Measurements from ENCODE around the gene PLAC9. TPM values are rescaled to one million over a fixed set of nuclear protein-coding genes. Genes with fewer than 3 reads are reported as not detected.

PLAC9 gene
- total RNA-seq, 1 experiment from 2014 or later, result not detected

GRCh38 chr10:80158126-80158525, 25.6 kb downstream of the PLAC9 start:
- Histone ChIP-seq H3K4me1 (ENCODE audit: control insufficient read depth, insufficient read depth, low read length) (peaks cover 23% of the 10 kb centered on the region), H3K27me3 (ENCODE audit: control insufficient read depth, insufficient read depth, low read length) (no peaks in the 10 kb centered on the region), H3K27ac (ENCODE audit: low read length) (peak overlapping the region; percentile 78), H3K9me3 (ENCODE audit: control insufficient read depth, insufficient read depth, low read depth, low read length) (no peaks in the 10 kb centered on the region), H3K4me3 (ENCODE audit: low read depth in 2 of 2, low read length in 2 of 2) (no peak overlapping the region), H3K36me3 (ENCODE audit: control insufficient read depth, insufficient read depth, low read length) (peaks cover 14% of the 10 kb centered on the region; the same call in 1 of the 2 replicates)
- intact Hi-C loops (cut with micrococcal nuclease; ENCODE audit: unreplicated experiment), result no loop called here
- TF ChIP-seq REST (IDR thresholded peaks at IDR 0.05; ENCODE audit: insufficient read depth in 1 of 2, low read depth in 2 of 2, low read length in 1 of 2) (no peak), CTCF (IDR thresholded peaks at IDR 0.05) (no peak), TCF7L2 (IDR thresholded peaks at IDR 0.05; ENCODE audit: low read depth, low read length) (no peak), POLR2AphosphoS5 (IDR thresholded peaks at IDR 0.05; ENCODE audit: low read depth, low read length) (no peak), SIN3A (IDR thresholded peaks at IDR 0.05; ENCODE audit: borderline replicate concordance, insufficient read depth, low read depth, low read length) (no peak)
- DNase-seq (ENCODE audit: low read depth, low spot score) (no peak), ATAC-seq (no peak)
- CTCF ChIA-PET, result no interaction called here
- POLR2A ChIA-PET, result interaction anchor here (0.6 kb wide), 1 partner anchor 50 kb away, joined by 6 read pairs; no protein-coding TSS in a partner anchor
- no TSS peak for BruUV-seq (replicated peaks)
- in situ Hi-C loops (cut with HindIII; ENCODE audit: low pct_unique_long_range_greater_than_20kb, low sequenced_read_pairs), result no loop called here

- no TSS peak for BruUV-seq (replicated peaks)
- Histone ChIP-seq H3K27ac (ENCODE audit: low read length) (peak overlapping the region; percentile 80), H3K9me3 (ENCODE audit: control insufficient read depth, insufficient read depth, low read depth, low read length) (no peaks in the 10 kb centered on the region), H3K27me3 (ENCODE audit: control insufficient read depth, insufficient read depth, low read length) (no peaks in the 10 kb centered on the region), H3K4me3 (ENCODE audit: low read depth in 2 of 2, low read length in 2 of 2) (no peak overlapping the region), H3K36me3 (ENCODE audit: control insufficient read depth, insufficient read depth, low read length) (peaks cover 13% of the 10 kb centered on the region; the same call in 1 of the 2 replicates), H3K4me1 (ENCODE audit: control insufficient read depth, insufficient read depth, low read length) (peaks cover 28% of the 10 kb centered on the region)
- intact Hi-C loops (cut with micrococcal nuclease; ENCODE audit: unreplicated experiment), result no loop called here
- ChIA-PET POLR2A (no interaction called here), CTCF (interaction anchor here (0.5 kb wide), 1 partner anchor 95 kb away, joined by 4 read pairs; no protein-coding TSS in a partner anchor)
- TF ChIP-seq TCF7L2 (IDR thresholded peaks at IDR 0.05; ENCODE audit: low read depth, low read length) (peak; percentile 48; the same call in 1 of the 2 replicates), SIN3A (IDR thresholded peaks at IDR 0.05; ENCODE audit: borderline replicate concordance, insufficient read depth, low read depth, low read length) (peak; percentile 87; the same call in 1 of the 2 replicates), CTCF (IDR thresholded peaks at IDR 0.05) (no peak), REST (IDR thresholded peaks at IDR 0.05; ENCODE audit: insufficient read depth in 1 of 2, low read depth in 2 of 2, low read length in 1 of 2) (0 out of 4 replicates have a peak, but pooled peaks of 1 of the 2 experiments have one; percentile 26), POLR2AphosphoS5 (IDR thresholded peaks at IDR 0.05; ENCODE audit: low read depth, low read length) (peak; percentile 78; the same call in 1 of the 2 replicates)
- in situ Hi-C loops (cut with HindIII; ENCODE audit: low pct_unique_long_range_greater_than_20kb, low sequenced_read_pairs), result no loop called here
- DNase-seq (ENCODE audit: low read depth, low spot score) (peak; percentile 92), ATAC-seq (peak; percentile 94)
These were observed 26.1 kb downstream of the PLAC9 start for GRCh38 chr10:80158598-80159127.
